B cell (primary cell): ENCODE data around the gene YARS1. TPM values are rescaled to one million over a fixed set of nuclear protein-coding genes. Genes with fewer than 3 reads are reported as not detected.
"Not testable (repeated sequence)": the region's sequence is repeated elsewhere in the genome, so short reads cannot be mapped to it uniquely, and the experiment has no call there.

Source experiments
- ATAC-seq: fragments of 200-7000 bp; cut with Tn5 transposase; one replicate; pipeline ENCODE4 v1.10.0; 2021; ENCODE audit warnings: low read depth, mild to moderate bottlenecking, moderate number of reproducible peaks, moderate library complexity
- CTCF ChIA-PET: fragments of 350-600 bp; sonication (Branson Sonifier 250); formaldehyde crosslinking; loops from one replicate; lab custom pipeline; 2021; ENCODE audit warnings: antibody characterized with exemption, inconsistent platforms; lab: Charles Lee
- POLR2A ChIA-PET: fragments of 350-600 bp; sonication (Branson Sonifier 250); formaldehyde crosslinking; loops from one replicate; lab custom pipeline; 2021; ENCODE audit warnings: antibody characterized with exemption; lab: Charles Lee
- DNase-seq: peaks from one replicate; pipeline ENCODE4 v3.0.0; 2013
- H2AFZ ChIP-seq: 2 replicates; pipeline ENCODE4 v1.6.1; 2012; ENCODE audit warnings: mild to moderate bottlenecking, low read depth, low read length; ENCODE audit not compliant: insufficient read depth, poor library complexity, severe bottlenecking
- H3K27ac ChIP-seq, 2 donors: 1 replicate in 1 of 2; 2 replicates in 1 of 2; pipeline ENCODE4 v1.5.1; 2012 to 2013; ENCODE audit warnings: low read length in 2 of 2, mild to moderate bottlenecking in 2 of 2, moderate library complexity in 1 of 2
- H3K27me3 ChIP-seq, 4 experiments: fragments of 200-600 bp in 1 of 4; sonication (generic) in 1 of 4; replicated peaks in 1 of 4; 1 replicate in 2 of 4; 2 replicates in 2 of 4; pipeline versions ENCODE4 v1.6.1 to v1.7.0; 2013 to 2016; ENCODE audit warnings: low read length in 3 of 4, mild to moderate bottlenecking in 2 of 4, mixed read lengths in 1 of 4, moderate library complexity in 1 of 4; ENCODE audit not compliant: insufficient read depth in 4 of 4, control insufficient read depth in 3 of 4; ENCODE audit errors: control extremely low read depth in 1 of 4
- H3K36me3 ChIP-seq, 2 experiments: replicated peaks in 1 of 2; 1 replicate in 1 of 2; 2 replicates in 1 of 2; pipeline versions ENCODE4 v1.6.1 to v1.7.1; 2013; ENCODE audit warnings: low read length in 1 of 2; ENCODE audit not compliant: insufficient read depth in 2 of 2, control insufficient read depth in 1 of 2; ENCODE audit errors: control extremely low read depth in 1 of 2, extremely low read depth in 1 of 2
- H3K4me1 ChIP-seq, 2 donors: fragments of 200-600 bp in 1 of 2; sonication (generic) in 1 of 2; 1 replicate in 1 of 2; 2 replicates in 1 of 2; pipeline versions ENCODE4 v1.5.1 to v1.6.1; 2013 to 2017; ENCODE audit warnings: low read length in 2 of 2; ENCODE audit not compliant: control insufficient read depth in 2 of 2, insufficient read depth in 2 of 2
- H3K4me2 ChIP-seq: replicated peaks from 2 replicates; pipeline ENCODE3; 2012; ENCODE audit warnings: mild to moderate bottlenecking, low read depth, low read length; ENCODE audit not compliant: poor library complexity, severe bottlenecking
- H3K4me3 ChIP-seq, 5 experiments: fragments of 200-600 bp in 1 of 5; sonication (generic) in 1 of 5; 1 replicate in 3 of 5; 2 replicates in 2 of 5; pipeline versions ENCODE4 v1.5.1 to v1.7.0; 2011 to 2016; ENCODE audit warnings: low read length in 4 of 5, mild to moderate bottlenecking in 4 of 5, low read depth in 2 of 5, control low read depth in 1 of 5, moderate library complexity in 1 of 5; ENCODE audit not compliant: insufficient read depth in 1 of 5; ENCODE audit errors: control extremely low read depth in 1 of 5, extremely low read depth in 1 of 5
- H3K79me2 ChIP-seq: fragments of 200-600 bp; sonication (generic); one replicate; pipeline ENCODE4 v1.6.0; 2016; ENCODE audit warnings: low read length; ENCODE audit not compliant: control insufficient read depth, insufficient read depth
- H3K9ac ChIP-seq: fragments of 200-600 bp; sonication (generic); 2 replicates; pipeline ENCODE4 v1.6.1; 2017; ENCODE audit warnings: mild to moderate bottlenecking, low read length, moderate library complexity
- H3K9me3 ChIP-seq, 3 donors: one replicate each; pipeline versions ENCODE4 v1.6.1 to v1.7.1; 2013; ENCODE audit warnings: low read length in 2 of 3; ENCODE audit not compliant: control insufficient read depth in 2 of 3, insufficient read depth in 1 of 3; ENCODE audit errors: control extremely low read depth in 1 of 3
- H4K20me1 ChIP-seq: 2 replicates; pipeline ENCODE4 v1.6.0; 2012; ENCODE audit warnings: mild to moderate bottlenecking, low read length; ENCODE audit not compliant: insufficient read depth, control insufficient read depth, poor library complexity, severe bottlenecking
- H3K27ac Mint-ChIP-seq: one replicate; pipeline ENCODE4 v1.8.0; 2021; ENCODE audit warnings: mixed read lengths
- H3K27me3 Mint-ChIP-seq: one replicate; pipeline ENCODE4 v1.8.0; 2021; ENCODE audit warnings: mixed read lengths
- H3K4me1 Mint-ChIP-seq: one replicate; pipeline ENCODE4 v1.8.0; 2021; ENCODE audit warnings: mixed read lengths
- H3K4me3 Mint-ChIP-seq: one replicate; pipeline ENCODE4 v1.8.0; 2021; ENCODE audit warnings: mixed read lengths
- H3K9me3 Mint-ChIP-seq: one replicate; pipeline ENCODE4 v1.8.0; 2022; ENCODE audit warnings: mixed read lengths; ENCODE audit not compliant: insufficient read depth
- CTCF ChIP-seq: fragments of 200-600 bp; IDR thresholded peaks from one replicate; pipeline ENCODE4 v1.8.0; 2022; ENCODE audit warnings: antibody characterized with exemption, mild to moderate bottlenecking
- EZH2 ChIP-seq: IDR thresholded peaks from 2 replicates; pipeline ENCODE4 v1.6.1; 2012; ENCODE audit warnings: borderline replicate concordance, low read depth, mild to moderate bottlenecking, moderate library complexity, low read length; ENCODE audit not compliant: insufficient read depth, poor library complexity, severe bottlenecking
- WGBS: methylation state at CpG from one replicate; pipeline ENCODE4 v1.1.5; 2013; ENCODE audit warnings: missing lambda C conversion rate; ENCODE audit not compliant: insufficient coverage; 5-methylcytosine and 5-hydroxymethylcytosine counted together
- intact Hi-C: fragments of 100-400 bp; cut with micrococcal nuclease; formaldehyde crosslinking; loops from one replicate; pipeline ENCODE4 v1.10.0; 2022
- polyA plus RNA-seq: library from polyadenylated mRNA; depleted of rRNA; stranded (reverse); fragments of >200 nt; gene quantifications from 2 replicates; pipeline ENCODE4 v1.2.3, GENCODE V29; 2012
- total RNA-seq, 2 donors: library from RNA; stranded (reverse); fragments of 120-200 nt in 1 of 2; gene quantifications; 1 replicate in 1 of 2; 2 replicates in 1 of 2; pipeline versions ENCODE4 v1.2.3 to v1.2.4, GENCODE V29; 2013 to 2022

Gene YARS1
- total and polyA plus RNA-seq, 2 donors (not counting 1 experiment from before 2014, with no cell fraction given) = 33.0 to 73.2 TPM

- no peaks in the 10 kb centered on the region for H3K27me3 Mint-ChIP-seq
- ATAC-seq (no peak), DNase-seq (no peak)
- H3K9me3 Mint-ChIP-seq = no peaks in the 10 kb centered on the region
- no peaks in the 10 kb centered on the region for H3K9me3 ChIP-seq
- H3K36me3 ChIP-seq = peaks cover 7 to 34% of the 10 kb centered on the region in 2 experiments
- no peak overlapping the region for H3K4me3 ChIP-seq
- peaks cover 0 to 4% of the 10 kb centered on the region in 2 donors for H3K4me1 ChIP-seq
- ChIA-PET CTCF (interaction anchor here (1.6 kb wide), 1 partner anchor 19 kb away, joined by 5 read pairs; no protein-coding TSS in a partner anchor), POLR2A (no interaction called here)
- no peak overlapping the region for H3K4me3 Mint-ChIP-seq
- H2AFZ ChIP-seq = no peak overlapping the region
- TF ChIP-seq CTCF (no peak), EZH2 (no peak)
- H3K4me1 Mint-ChIP-seq = peaks cover 10% of the 10 kb centered on the region
- peaks cover 3% of the 10 kb centered on the region for H3K79me2 ChIP-seq
- H3K27ac Mint-ChIP-seq = no peak overlapping the region
- intact Hi-C loops = no loop called here
- WGBS = 100% methylated on average over 1 of the region's 1 CpG
- H3K27me3 ChIP-seq = no peaks in the 10 kb centered on the region
- no peak overlapping the region for H3K9ac ChIP-seq
- no peaks in the 10 kb centered on the region for H4K20me1 ChIP-seq
- no peak overlapping the region for H3K27ac ChIP-seq
- H3K4me2 ChIP-seq = no peak overlapping the region
These were observed 25.3 kb downstream of the YARS1 start for GRCh38 chr1:32791881-32792280.

- H2AFZ ChIP-seq, H4K20me1 ChIP-seq, H3K27ac ChIP-seq, H3K27ac Mint-ChIP-seq, H3K9me3 Mint-ChIP-seq, H3K4me3 Mint-ChIP-seq, H3K4me3 ChIP-seq, H3K9ac ChIP-seq, H3K27me3 Mint-ChIP-seq, H3K27me3 ChIP-seq, H3K4me1 ChIP-seq, H3K79me2 ChIP-seq, H3K4me2 ChIP-seq, intact Hi-C loops, H3K9me3 ChIP-seq, ATAC-seq, DNase-seq: not testable (repeated sequence)
- WGBS = no CpG with 5 or more reads among the region's 2 CpGs
- peaks cover 9 to 46% of the 10 kb centered on the region in 2 experiments for H3K36me3 ChIP-seq
- H3K4me1 Mint-ChIP-seq = peaks cover 10% of the 10 kb centered on the region
- POLR2A ChIA-PET = interaction anchor here (0.7 kb wide), 1 partner anchor 28 kb away, joined by 4 read pairs; the partner anchor contains the start of genes S100PBP and YARS1
- CTCF ChIA-PET = interaction anchor here (1.5 kb wide), 1 partner anchor 17 kb away, joined by 5 read pairs; no protein-coding TSS in a partner anchor
These were observed 27.8 kb downstream of the YARS1 start for GRCh38 chr1:32789356-32789755.
